HCT116 (cell line): ENCODE results near the gene SLC2A13. TPM values are rescaled to one million over a fixed set of nuclear protein-coding genes. Genes with fewer than 3 reads are reported as not detected.

Experiments used
- ATAC-seq: fragments of 200-7000 bp; cut with Tn5 transposase; 2 replicates; pipeline ENCODE4 v1.9.1; 2020; ENCODE audit warnings: mild to moderate bottlenecking, moderate library complexity
- BruUV-seq: library from RNA; stranded (reverse); fragments of 400-500 nt; replicated peaks from 2 replicates; lab custom pipeline; 2021; lab: Mats Ljungman, UMichigan
- CTCF ChIA-PET: fragments of 300-600 bp; sonication (Branson Sonifier 250); formaldehyde crosslinking; loops from one replicate; lab custom pipeline; 2021; ENCODE audit warnings: antibody characterized with exemption; lab: Charles Lee
- POLR2A ChIA-PET: fragments of 300-600, 350-600 bp; sonication (Branson Sonifier 250); formaldehyde crosslinking; loops from one replicate; lab custom pipeline; 2021; ENCODE audit warnings: antibody characterized with exemption; lab: Charles Lee
- RAD21 ChIA-PET, 2 experiments: fragments of 300-600 bp; sonication (Branson Sonifier 250); formaldehyde crosslinking; loops; one replicate each; lab custom pipeline; 2023; ENCODE audit warnings: low total read pairs in 2 of 2; ENCODE audit not compliant: uncharacterized antibody in 2 of 2, unreplicated experiment in 2 of 2, low non-redundant PET in 1 of 2; lab: Charles Lee
- DNase-seq: peaks from one replicate; pipeline ENCODE4 v3.0.0-alpha.2; 2010; ENCODE audit warnings: low read depth, low spot score
- H2AFZ ChIP-seq: fragments of 200-600 bp; shearing (Covaris generic), sonication (generic); 2 replicates; pipeline ENCODE4 v1.6.1; 2017; ENCODE audit warnings: low read depth, mixed run types, mixed read lengths, antibody characterized with exemption, low read length; ENCODE audit not compliant: poor library complexity, severe bottlenecking
- H3K27ac ChIP-seq: 2 replicates; pipeline ENCODE4 v1.5.1; 2012; ENCODE audit warnings: low read depth, low read length
- H3K27me3 ChIP-seq: fragments of 200-600 bp; sonication (generic); 2 replicates; pipeline ENCODE4 v1.6.1; 2016; ENCODE audit warnings: mixed run types, low read length, mixed read lengths; ENCODE audit not compliant: insufficient read depth
- H3K36me3 ChIP-seq, 2 experiments: fragments of 200-500 bp in 1 of 2; fragments of 200-600 bp in 1 of 2; sonication (Bioruptor generic) in 1 of 2; sonication (generic) in 1 of 2; 2 replicates each; pipeline versions ENCODE4 v1.5.1 to v1.6.1; 2014 to 2016; ENCODE audit warnings: low read length in 2 of 2, inconsistent platforms in 1 of 2, mixed read lengths in 1 of 2, mixed run types in 1 of 2; ENCODE audit not compliant: insufficient read depth in 2 of 2, control insufficient read depth in 1 of 2
- H3K4me1 ChIP-seq, 2 experiments: fragments of 200-600 bp in 1 of 2; sonication (generic) in 1 of 2; 2 replicates each; pipeline versions ENCODE4 v1.5.1 to v1.6.1; 2012 to 2017; ENCODE audit warnings: low read length in 2 of 2, inconsistent platforms in 1 of 2, mild to moderate bottlenecking in 1 of 2, mixed read lengths in 1 of 2, mixed run types in 1 of 2, moderate library complexity in 1 of 2; ENCODE audit not compliant: insufficient read depth in 2 of 2, control insufficient read depth in 1 of 2
- H3K4me2 ChIP-seq: fragments of 200-600 bp; sonication (generic); 2 replicates; pipeline ENCODE4 v1.6.1; 2017; ENCODE audit warnings: mixed run types, low read length, mixed read lengths
- H3K4me3 ChIP-seq, 2 experiments: fragments of 200-600 bp in 1 of 2; sonication (generic) in 1 of 2; replicated peaks in 1 of 2; 2 replicates each; pipeline ENCODE4 v1.5.1; 2011 to 2016; ENCODE audit warnings: low read length in 2 of 2, control low read depth in 1 of 2, low read depth in 1 of 2, mild to moderate bottlenecking in 1 of 2, mixed read lengths in 1 of 2, mixed run types in 1 of 2
- H3K79me2 ChIP-seq: fragments of 200-600 bp; sonication (generic); 2 replicates; pipeline ENCODE4 v1.6.1; 2017; ENCODE audit warnings: mild to moderate bottlenecking, mixed run types, low read length, moderate library complexity, mixed read lengths; ENCODE audit not compliant: insufficient read depth
- H3K9ac ChIP-seq: fragments of 200-600 bp; sonication (generic); 2 replicates; pipeline ENCODE4 v1.6.1; 2016; ENCODE audit warnings: low read length, mixed read lengths
- H3K9me2 ChIP-seq: fragments of 200-600 bp; sonication (generic), shearing (Covaris generic); 2 replicates; pipeline ENCODE4 v1.6.1; 2017; ENCODE audit warnings: mixed run types, mild to moderate bottlenecking, moderate library complexity; ENCODE audit not compliant: insufficient read depth
- H3K9me3 ChIP-seq, 2 experiments: fragments of 200-500 bp in 1 of 2; fragments of 200-600 bp in 1 of 2; sonication (Bioruptor generic) in 1 of 2; sonication (generic) in 1 of 2; 2 replicates each; pipeline ENCODE4 v1.6.1; 2014 to 2017; ENCODE audit warnings: low read length in 2 of 2, mixed read lengths in 2 of 2, inconsistent platforms in 1 of 2, low read depth in 1 of 2, mild to moderate bottlenecking in 1 of 2, mixed run types in 1 of 2, moderate library complexity in 1 of 2; ENCODE audit not compliant: control insufficient read depth in 1 of 2, insufficient read depth in 1 of 2
- H4K20me1 ChIP-seq: fragments of 200-600 bp; sonication (generic), shearing (Covaris generic); 2 replicates; pipeline ENCODE4 v1.6.1; 2017; ENCODE audit warnings: mixed run types, mild to moderate bottlenecking, moderate library complexity; ENCODE audit not compliant: insufficient read depth
- CBX3 ChIP-seq: IDR thresholded peaks from 2 replicates; pipeline ENCODE4 v1.6.1; 2012; ENCODE audit warnings: low read depth
- CEBPB ChIP-seq: IDR thresholded peaks from 2 replicates; pipeline ENCODE4 v1.6.1; 2012; ENCODE audit warnings: low read depth
- EGR1 ChIP-seq: IDR thresholded peaks from 2 replicates; pipeline ENCODE4 v1.6.1; 2012; ENCODE audit warnings: low read depth
- ELF1 ChIP-seq: IDR thresholded peaks from 2 replicates; pipeline ENCODE4 v1.6.1; 2012; ENCODE audit warnings: low read depth, borderline replicate concordance
- EZH2phosphoT487 ChIP-seq: fragments of 200-600 bp; IDR thresholded peaks from 2 replicates; pipeline ENCODE4 v1.6.1; 2018; ENCODE audit warnings: antibody characterized with exemption, borderline replicate concordance
- FOSL1 ChIP-seq: IDR thresholded peaks from 2 replicates; pipeline ENCODE4 v1.6.1; 2012; ENCODE audit warnings: low read depth
- JUND ChIP-seq: IDR thresholded peaks from 2 replicates; pipeline ENCODE4 v1.6.1; 2012
- MAX ChIP-seq: IDR thresholded peaks from 2 replicates; pipeline ENCODE4 v1.6.1; 2012
- POLR2A ChIP-seq: IDR thresholded peaks from 2 replicates; pipeline ENCODE4 v1.7.0; 2011; ENCODE audit warnings: borderline replicate concordance; ENCODE audit not compliant: insufficient read depth, insufficient read length; ENCODE audit errors: extremely low read depth
- POLR2AphosphoS5 ChIP-seq: IDR thresholded peaks from 2 replicates; pipeline ENCODE4 v1.6.1; 2011; ENCODE audit warnings: mild to moderate bottlenecking, low read depth, low read length, moderate library complexity
- RAD21 ChIP-seq: IDR thresholded peaks from 2 replicates; pipeline ENCODE4 v1.6.1; 2012; ENCODE audit warnings: low read depth, mild to moderate bottlenecking
- REST ChIP-seq: IDR thresholded peaks from 2 replicates; pipeline ENCODE4 v1.6.1; 2012; ENCODE audit warnings: low read depth
- SIN3A ChIP-seq: IDR thresholded peaks from 2 replicates; pipeline ENCODE4 v1.6.1; 2012; ENCODE audit warnings: low read depth
- SRF ChIP-seq: IDR thresholded peaks from 2 replicates; pipeline ENCODE4 v1.6.1; 2012; ENCODE audit warnings: low read depth
- TCF7L2 ChIP-seq: IDR thresholded peaks from 2 replicates; pipeline ENCODE4 v1.7.0; 2011; ENCODE audit warnings: borderline replicate concordance, inconsistent platforms; ENCODE audit not compliant: insufficient read depth, insufficient read length; ENCODE audit errors: extremely low read depth
- YY1 ChIP-seq: IDR thresholded peaks from 2 replicates; pipeline ENCODE4 v1.6.1; 2011; ENCODE audit warnings: low read length, low read depth, moderate library complexity, mild to moderate bottlenecking; ENCODE audit not compliant: insufficient replicate concordance; ENCODE audit errors: extremely low read depth
- ZFX ChIP-seq: fragments of 450-650 bp; IDR thresholded peaks from 2 replicates; pipeline ENCODE4 v1.6.1; 2017
- intact Hi-C: fragments of 100-400 bp; cut with micrococcal nuclease; formaldehyde crosslinking; loops from 2 replicates; pipeline ENCODE4 v1.10.0; 2022
- total RNA-seq: library from RNA; stranded (reverse); gene quantifications from one replicate; pipeline ENCODE4 v1.2.1, GENCODE V29; 2021; ENCODE audit not compliant: unreplicated experiment
- TF ChIP-seq, protein P1 (sequence below): IDR thresholded peaks from 2 replicates; pipeline ENCODE4 v1.6.1; 2012

Gene SLC2A13
- total RNA-seq, 1 experiment from 2014 or later = 6.8 TPM

- TF ChIP-seq EGR1 (no peak), EZH2phosphoT487 (no peak), POLR2AphosphoS5 (no peak), ZFX (no peak), CBX3 (no peak), CEBPB (no peak), YY1 (no peak), ELF1 (no peak), SRF (no peak), FOSL1 (no peak)
- BruUV-seq = no TSS peak
- intact Hi-C loops = no loop called here
- no peaks in the 10 kb centered on the region for H3K79me2 ChIP-seq
- H3K9me3 ChIP-seq = no peaks in the 10 kb centered on the region
- H3K36me3 ChIP-seq = no peaks in the 10 kb centered on the region
- H4K20me1 ChIP-seq = no peaks in the 10 kb centered on the region
- POLR2A ChIA-PET = no interaction called here
- H3K4me3 ChIP-seq = no peak overlapping the region
- DNase-seq (no peak), ATAC-seq (no peak)
- H3K27me3 ChIP-seq = no peaks in the 10 kb centered on the region
- H3K4me2 ChIP-seq = no peak overlapping the region
- no peak overlapping the region for H3K9ac ChIP-seq
- H3K4me1 ChIP-seq = no peaks in the 10 kb centered on the region
- no peak overlapping the region for H2AFZ ChIP-seq
- H3K9me2 ChIP-seq = no peaks in the 10 kb centered on the region
- CTCF ChIA-PET = interaction anchor here (0.7 kb wide), 1 partner anchor 11 kb away, joined by 3 read pairs; no protein-coding TSS in a partner anchor
- RAD21 ChIA-PET = no interaction called here
- H3K27ac ChIP-seq = no peak overlapping the region
Measured at GRCh38 chr12:40000884-40001283, 105.0 kb downstream of the SLC2A13 start.

GRCh38 chr12:39993268-39993667, 112.6 kb downstream of the SLC2A13 start:
- intact Hi-C loops = loop anchor here (5.0 kb wide), 1 partner anchor 406 kb away; no protein-coding TSS in a partner anchor
- H3K4me3 ChIP-seq = no peak overlapping the region
- H3K4me2 ChIP-seq = no peak overlapping the region
- DNase-seq (no peak), ATAC-seq (no peak)
- no TSS peak for BruUV-seq
- no peaks in the 10 kb centered on the region for H3K36me3 ChIP-seq
- H3K9me3 ChIP-seq = no peaks in the 10 kb centered on the region
- H3K27ac ChIP-seq = no peak overlapping the region
- H3K9me2 ChIP-seq = no peaks in the 10 kb centered on the region
- no peaks in the 10 kb centered on the region for H3K79me2 ChIP-seq
- no peaks in the 10 kb centered on the region for H3K27me3 ChIP-seq
- no peaks in the 10 kb centered on the region for H4K20me1 ChIP-seq
- no peak overlapping the region for H3K9ac ChIP-seq
- ChIA-PET RAD21 (no interaction called here), CTCF (interaction anchor here (3.8 kb wide), 1 partner anchor 18 kb away, joined by 18 read pairs; no protein-coding TSS in a partner anchor), POLR2A (no interaction called here)
- H2AFZ ChIP-seq = no peak overlapping the region
- no peaks in the 10 kb centered on the region for H3K4me1 ChIP-seq
- no peak for TF ChIP-seq JUND
- TF ChIP-seq, protein P1, sequence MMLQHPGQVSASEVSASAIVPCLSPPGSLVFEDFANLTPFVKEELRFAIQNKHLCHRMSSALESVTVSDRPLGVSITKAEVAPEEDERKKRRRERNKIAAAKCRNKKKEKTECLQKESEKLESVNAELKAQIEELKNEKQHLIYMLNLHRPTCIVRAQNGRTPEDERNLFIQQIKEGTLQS = no peak
- no peak for TF ChIP-seq SRF
- TF ChIP-seq ELF1 = no peak
- no peak for TF ChIP-seq POLR2AphosphoS5
- TF ChIP-seq EZH2phosphoT487 = no peak
- TF ChIP-seq RAD21 = no peak
- no peak for TF ChIP-seq YY1
- no peak for TF ChIP-seq TCF7L2
- no peak for TF ChIP-seq REST
- no peak for TF ChIP-seq SIN3A
- TF ChIP-seq MAX = no peak
- TF ChIP-seq CEBPB = no peak
- no peak for TF ChIP-seq POLR2A
